ENCODE results near the gene EVC. TPM values are rescaled to one million over a fixed set of nuclear protein-coding genes. Genes with fewer than 3 reads are reported as not detected.

Gene EVC
- total and polyA plus RNA-seq, 2 of the 8 experiments (the other 6 are each of a cell fraction or from before 2014, with no cell fraction given) = 2.6 to 9.8 TPM

DNA sequence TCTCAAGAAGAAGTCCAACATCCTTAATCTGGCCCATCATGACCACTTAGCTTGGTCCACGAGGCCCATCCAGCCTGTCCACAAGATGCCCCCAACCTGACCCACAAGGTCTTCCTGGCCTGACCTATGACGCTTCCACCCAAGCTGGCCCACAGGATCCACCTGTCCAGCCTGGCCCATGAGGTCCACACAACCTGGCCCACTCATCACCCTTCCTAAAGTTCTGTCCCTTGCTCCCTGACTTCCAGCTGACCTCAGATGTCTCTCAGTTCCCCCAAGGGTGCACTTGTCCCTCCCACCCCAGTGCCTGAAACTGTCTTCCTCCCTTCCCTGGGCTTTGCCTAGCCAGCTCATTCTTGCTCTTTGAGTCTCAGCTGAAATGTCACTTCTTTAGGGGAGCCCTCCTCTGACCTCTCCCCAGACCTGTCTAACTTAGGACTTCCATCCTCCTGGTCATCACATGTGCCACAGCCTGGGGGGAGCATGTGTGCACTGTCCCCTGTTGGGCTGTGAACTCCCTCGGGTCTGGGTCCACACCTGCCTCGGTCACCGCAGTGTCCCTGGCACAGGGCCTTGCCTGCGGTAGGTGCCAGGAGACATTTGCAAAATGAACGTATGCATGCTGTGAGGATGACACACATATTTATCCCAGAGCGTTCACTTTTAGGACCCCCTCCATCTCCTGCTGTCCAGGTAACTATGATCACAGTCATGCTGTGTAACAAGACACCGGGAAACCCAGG is 61.7 kb downstream of the EVC start:
- peaks cover 0 to 6% (median 3%) of the 10 kb centered on the region in 4 experiments; a peak in 3 of 7 replicates for H3K4me1 ChIP-seq (replicated peaks in 1 of 4; ENCODE audit: control insufficient read depth in 3 of 4, insufficient read depth in 4 of 4, low read length in 3 of 4)
- H3K36me3 ChIP-seq (ENCODE audit: control insufficient read depth in 2 of 4, insufficient read depth in 4 of 4, low read length in 3 of 4) = peaks cover 0 to 27% (median 5%) of the 10 kb centered on the region in 4 experiments; a peak in 3 of 8 replicates
- H3K18ac ChIP-seq (ENCODE audit: extremely low read depth, low read length) = peak overlapping the region; percentile 73
- FAIRE-seq = no peak
- H4K91ac ChIP-seq (replicated peaks; ENCODE audit: insufficient read length, low read length) = peak overlapping the region; percentile 67
- no peaks in the 10 kb centered on the region for H3K79me1 ChIP-seq (ENCODE audit: low read depth, low read length)
- H3K79me2 ChIP-seq (ENCODE audit: control insufficient read depth in 1 of 2, insufficient read depth in 2 of 2, low read length in 2 of 2) = no peaks in the 10 kb centered on the region
- H2BK20ac ChIP-seq (ENCODE audit: low read length) = peak overlapping the region; percentile 87; the same call in 1 of the 2 replicates
- H2AFZ ChIP-seq (ENCODE audit: low read length) = no peak overlapping the region
- H4K8ac ChIP-seq (ENCODE audit: extremely low read depth, insufficient read depth, low read length) = no peak overlapping the region
- H3K4me3 ChIP-seq (ENCODE audit: extremely low read depth in 1 of 4, insufficient read depth in 2 of 4, low read depth in 3 of 4, low read length in 4 of 4) = no peak overlapping the region
- no peak overlapping the region for H3K14ac ChIP-seq (ENCODE audit: insufficient read length)
- H3K4ac ChIP-seq (replicated peaks; ENCODE audit: insufficient read length, low read depth, low read length) = no peak overlapping the region
- CTCF ChIA-PET (ENCODE audit: partially characterized antibody) = interaction anchor here (0.8 to 1.5 kb wide), 2 partner anchors 10 to 12 kb away, joined by 3 to 5 read pairs; no protein-coding TSS in a partner anchor
- no peak overlapping the region for H3K23ac ChIP-seq (ENCODE audit: insufficient read length)
- peak overlapping the region; percentile 97 for H2BK5ac ChIP-seq (ENCODE audit: low read depth, low read length)
- no peaks in the 10 kb centered on the region for H4K20me1 ChIP-seq (replicated peaks in 1 of 2; ENCODE audit: control insufficient read depth in 1 of 2, insufficient read depth in 2 of 2, low read length in 2 of 2)
- H3K27me3 ChIP-seq (replicated peaks in 1 of 4; ENCODE audit: control insufficient read depth in 3 of 4, extremely low read depth in 1 of 4, insufficient read depth in 3 of 4, low read length in 3 of 4) = no peaks in the 10 kb centered on the region
- H2BK120ac ChIP-seq (replicated peaks; ENCODE audit: low read depth, low read length) = peak overlapping the region; percentile 19
- H3K23me2 ChIP-seq (ENCODE audit: low read depth, low read length) = no peaks in the 10 kb centered on the region
- H2BK12ac ChIP-seq (ENCODE audit: low read depth, low read length) = peak overlapping the region; percentile 21; the same call in 1 of the 2 replicates
- no peak for DNase-seq (ENCODE audit: low read depth in 1 of 2, low spot score in 2 of 2)
- POLR2A ChIA-PET (ENCODE audit: partially characterized antibody) = interaction anchor here (1.3 kb wide), 1 partner anchor 10 kb away, joined by 3 read pairs; no protein-coding TSS in a partner anchor
- H4K5ac ChIP-seq (ENCODE audit: insufficient read length, low read depth, low read length) = no peak overlapping the region
- H3K9me3 ChIP-seq (ENCODE audit: insufficient read depth in 2 of 2, low read depth in 1 of 2, low read length in 1 of 2) = peaks cover 31 to 40% of the 10 kb centered on the region in 2 experiments
- no peak overlapping the region for H3K27ac ChIP-seq (ENCODE audit: low read depth, low read length)
- no peak overlapping the region for H3K56ac ChIP-seq (replicated peaks; ENCODE audit: insufficient read length, low read depth, low read length)
- no peak overlapping the region for H3K9ac ChIP-seq (replicated peaks in 1 of 4; ENCODE audit: extremely low read depth in 1 of 4, low read depth in 3 of 4, low read length in 3 of 4)
- H3K4me2 ChIP-seq (ENCODE audit: insufficient read depth in 1 of 2, low read depth in 2 of 2, low read length in 2 of 2) = no peak overlapping the region
- peak overlapping the region; percentile 47; the same call in 1 of the 2 replicates for H2AK5ac ChIP-seq (ENCODE audit: low read depth, low read length)
- 0 out of 2 replicates have a peak overlapping the region, but pooled peaks have one; percentile 54 for H2BK15ac ChIP-seq (ENCODE audit: low read length)
- WGBS, 2 experiments (ENCODE audit: extremely low coverage in 1 of 2, insufficient coverage in 1 of 2, insufficient read length in 1 of 2, insufficient replicate concordance in 2 of 2, low coverage in 1 of 2, low lambda C conversion rate in 2 of 2, missing lambda C conversion rate in 1 of 2) = 92% methylated on average over 8 of the region's 9 CpGs; no CpG with 5 or more reads in 1 of the 2 experiments
- TF ChIP-seq KDM4A (IDR thresholded peaks at IDR 0.05; ENCODE audit: low read depth, low read length, severe bottlenecking) (no peak), SP4 (IDR thresholded peaks at IDR 0.05; ENCODE audit: low read length) (no peak), HDAC6 (IDR thresholded peaks at IDR 0.05; ENCODE audit: low read depth, low read length) (no peak), KDM1A (IDR thresholded peaks at IDR 0.05; ENCODE audit: borderline replicate concordance, low read length) (no peak), SP2 (IDR thresholded peaks at IDR 0.05; ENCODE audit: low read length) (no peak), CHD1 (IDR thresholded peaks at IDR 0.05; ENCODE audit: low read depth, low read length) (no peak), BRCA1 (IDR thresholded peaks at IDR 0.05; ENCODE audit: low read depth, low read length) (no peak), CHD2 (IDR thresholded peaks at IDR 0.05; ENCODE audit: low read length) (no peak), SIN3A (conservative IDR thresholded peaks at IDR 0.05 in 1 of 2, IDR thresholded peaks at IDR 0.05 in 1 of 2; ENCODE audit: low read depth in 1 of 2, low read length in 2 of 2) (no peak), CEBPB (IDR thresholded peaks at IDR 0.05; ENCODE audit: low read depth, low read length) (no peak)

All from H1 (cell line).